T-helper 22 cell (primary cell): ENCODE data around the gene IQCE.
A peak's percentile ranks its signal among the peaks of the same experiment; 100 is the strongest.

ENCODE experiments used
- DNase-seq: peaks from one replicate; pipeline ENCODE4 v3.0.0-alpha.2; 2020; ENCODE audit warnings: low read depth

Gene IQCE

DNA sequence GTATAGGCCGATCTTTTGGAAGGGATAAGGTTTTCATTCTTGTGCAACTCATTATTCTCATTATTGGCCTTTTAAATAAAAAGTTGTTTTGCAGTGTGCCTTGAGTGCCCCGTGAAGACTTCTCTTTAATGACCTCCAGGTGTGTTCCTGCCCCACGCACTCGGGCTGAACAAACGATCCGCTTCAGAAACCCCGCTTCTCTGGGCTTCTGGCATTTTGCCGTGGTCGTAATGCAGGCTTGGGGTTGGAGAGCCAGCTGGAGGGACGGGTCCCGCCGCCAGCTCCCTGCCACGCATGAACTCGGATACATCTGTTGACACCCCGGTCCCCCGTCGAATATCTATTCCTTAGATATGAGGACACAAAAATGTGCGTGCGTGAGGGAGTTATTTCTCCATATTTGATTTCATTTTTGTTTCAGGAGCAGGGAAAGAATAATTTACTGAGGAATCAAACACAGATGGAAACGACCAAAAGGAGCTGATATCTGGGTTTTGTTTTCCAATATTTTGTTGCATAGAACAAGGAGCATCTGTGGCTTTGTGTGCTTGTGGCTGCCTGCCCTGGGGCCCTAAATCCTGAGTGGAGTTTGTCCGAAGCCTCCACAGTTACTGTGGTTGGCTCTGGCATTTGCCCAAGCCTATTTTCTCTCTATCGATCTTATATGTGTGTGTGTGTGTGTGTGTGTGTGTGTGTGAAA, 56.0 kb downstream of the IQCE start:
- no peak for DNase-seq

- no peak for DNase-seq
Measured at GRCh38 chr7:2616387-2617324, 57.9 kb downstream of the IQCE start.

- DNase-seq, result no peak
Measured at GRCh38 chr7:2617325-2617905, 58.6 kb downstream of the IQCE start.

DNA sequence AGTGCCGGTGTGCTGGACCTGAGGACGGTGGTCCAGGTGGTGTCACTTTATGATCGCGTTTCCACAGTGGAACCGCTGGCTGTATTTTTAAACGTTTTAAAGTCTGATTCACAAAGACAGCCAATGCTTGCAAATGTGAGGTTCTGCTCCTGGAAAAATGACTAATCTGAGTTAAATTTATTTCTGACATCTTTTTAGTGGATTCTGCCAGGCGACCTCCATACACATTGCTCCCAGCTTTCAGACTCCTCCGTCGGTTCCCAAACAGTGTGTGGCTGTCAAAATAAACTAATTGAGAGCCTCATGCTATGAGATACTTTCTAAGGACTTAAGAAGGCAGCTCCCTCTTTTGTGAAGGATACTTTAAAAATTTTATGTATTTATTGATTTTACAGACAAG, 60.3 kb downstream of the IQCE start:
- no peak for DNase-seq

- no peak for DNase-seq
Measured at GRCh38 chr7:2621061-2621828, 62.5 kb downstream of the IQCE start.

DNA sequence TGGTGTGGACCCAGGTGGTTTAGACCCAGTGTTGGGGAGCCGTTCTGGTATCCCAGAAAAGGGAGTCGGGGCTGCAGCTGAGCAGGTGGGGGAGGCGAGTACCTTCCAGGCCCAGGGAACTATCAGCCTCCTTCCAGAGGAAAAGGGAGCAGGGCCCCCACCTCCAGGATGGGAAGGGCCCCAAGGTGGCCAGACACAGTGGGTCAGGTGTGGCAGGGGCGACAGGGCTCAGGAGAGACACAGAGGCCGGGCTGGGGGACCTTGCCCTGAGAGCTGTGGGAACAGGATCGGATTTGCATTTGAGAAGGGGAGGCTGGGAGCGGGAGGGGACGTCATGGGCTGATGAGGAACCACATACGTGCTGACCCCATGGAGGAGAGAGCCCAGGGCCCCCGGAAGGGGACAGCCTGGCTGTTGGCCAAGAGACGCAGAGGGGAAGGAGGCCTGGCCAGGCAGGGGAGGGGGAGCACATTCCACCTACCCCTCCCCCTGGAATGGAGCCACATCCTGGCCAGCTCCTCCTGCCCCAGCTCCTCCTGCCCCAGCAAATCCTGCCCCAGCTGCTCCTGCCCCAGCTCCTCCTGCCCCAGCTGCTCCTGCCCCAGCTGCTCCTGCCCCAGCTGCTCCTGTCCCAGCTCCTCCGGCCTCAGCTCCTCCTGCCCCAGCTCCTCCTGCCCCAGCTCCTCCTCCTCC, 63.3 kb downstream of the IQCE start:
- no peak for DNase-seq

DNA sequence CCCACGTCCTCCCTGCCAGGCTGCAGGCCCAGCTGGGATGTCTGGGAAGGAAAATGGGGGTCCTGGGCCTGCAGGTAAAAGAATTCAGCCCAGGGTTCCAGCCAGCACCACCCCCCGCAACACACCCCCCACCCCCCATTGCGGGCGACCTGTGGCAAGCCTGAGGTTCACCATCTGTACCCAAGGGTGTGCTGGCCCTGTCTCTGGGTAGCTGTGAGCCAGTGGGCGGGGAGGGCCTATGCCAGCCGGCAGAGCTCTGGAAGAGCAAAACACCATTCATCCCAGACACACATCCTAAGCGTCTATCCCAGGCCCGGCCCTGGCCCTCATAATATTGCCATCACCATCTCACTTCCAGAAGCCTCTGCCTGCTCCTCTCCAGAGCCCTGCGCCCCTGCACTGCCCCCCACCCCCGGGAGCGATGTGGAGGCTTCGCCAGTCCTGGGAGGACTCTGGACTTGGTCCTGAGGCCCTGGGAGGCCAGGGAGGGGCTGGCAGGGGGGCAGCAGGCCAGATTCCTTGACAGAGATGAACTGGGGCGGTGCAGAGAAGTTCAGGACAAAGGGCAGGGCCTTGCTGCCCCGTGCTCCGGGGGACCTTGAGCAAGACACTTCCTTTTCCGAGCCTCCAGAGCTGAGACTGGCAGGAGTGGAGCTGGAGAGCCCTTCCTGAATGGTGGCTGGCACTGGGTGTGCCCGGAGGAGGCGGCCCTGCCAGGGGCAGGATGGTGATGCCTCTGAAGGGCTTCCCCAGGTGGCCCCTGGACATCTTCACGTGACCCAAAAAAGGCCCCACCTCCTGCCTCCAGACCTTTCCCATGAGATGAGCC, 64.3 kb downstream of the IQCE start:
- DNase-seq, result no peak

GRCh38 chr7:2623698-2624014, 64.9 kb downstream of the IQCE start:
- no peak for DNase-seq

GRCh38 chr7:2624293-2624886, 65.6 kb downstream of the IQCE start:
- no peak for DNase-seq

DNA sequence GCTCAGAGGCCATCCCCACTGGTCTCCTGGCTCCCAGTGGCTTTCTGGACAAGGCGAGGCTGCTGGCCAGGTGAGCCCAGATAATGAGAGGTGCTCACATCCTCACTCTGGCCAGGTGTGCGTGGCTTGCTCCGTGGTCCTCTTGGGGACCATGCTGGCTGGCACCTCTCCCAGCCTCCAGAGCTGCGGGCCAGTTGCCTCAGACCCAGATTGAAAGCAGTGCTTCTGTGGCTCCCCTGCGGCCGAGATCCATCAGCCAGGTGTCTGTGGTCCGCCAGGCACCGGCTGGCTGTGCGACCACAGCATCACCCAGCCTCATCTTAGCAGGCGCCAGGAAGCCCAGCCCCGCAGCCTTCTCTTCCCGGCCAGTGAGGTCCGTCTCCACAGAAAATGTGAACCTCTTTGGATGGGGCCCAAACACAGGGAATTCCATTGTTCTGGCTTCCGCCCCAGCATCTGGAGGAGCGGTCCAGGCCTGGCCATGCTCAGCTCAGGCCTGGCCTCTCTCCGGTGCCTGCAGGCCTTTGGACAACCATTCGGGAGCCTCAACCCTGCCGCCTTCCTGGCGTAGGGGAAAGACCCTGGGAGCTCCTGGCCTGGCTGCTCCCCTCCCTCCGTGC, 67.8 kb downstream of the IQCE start:
- no peak for DNase-seq

DNA sequence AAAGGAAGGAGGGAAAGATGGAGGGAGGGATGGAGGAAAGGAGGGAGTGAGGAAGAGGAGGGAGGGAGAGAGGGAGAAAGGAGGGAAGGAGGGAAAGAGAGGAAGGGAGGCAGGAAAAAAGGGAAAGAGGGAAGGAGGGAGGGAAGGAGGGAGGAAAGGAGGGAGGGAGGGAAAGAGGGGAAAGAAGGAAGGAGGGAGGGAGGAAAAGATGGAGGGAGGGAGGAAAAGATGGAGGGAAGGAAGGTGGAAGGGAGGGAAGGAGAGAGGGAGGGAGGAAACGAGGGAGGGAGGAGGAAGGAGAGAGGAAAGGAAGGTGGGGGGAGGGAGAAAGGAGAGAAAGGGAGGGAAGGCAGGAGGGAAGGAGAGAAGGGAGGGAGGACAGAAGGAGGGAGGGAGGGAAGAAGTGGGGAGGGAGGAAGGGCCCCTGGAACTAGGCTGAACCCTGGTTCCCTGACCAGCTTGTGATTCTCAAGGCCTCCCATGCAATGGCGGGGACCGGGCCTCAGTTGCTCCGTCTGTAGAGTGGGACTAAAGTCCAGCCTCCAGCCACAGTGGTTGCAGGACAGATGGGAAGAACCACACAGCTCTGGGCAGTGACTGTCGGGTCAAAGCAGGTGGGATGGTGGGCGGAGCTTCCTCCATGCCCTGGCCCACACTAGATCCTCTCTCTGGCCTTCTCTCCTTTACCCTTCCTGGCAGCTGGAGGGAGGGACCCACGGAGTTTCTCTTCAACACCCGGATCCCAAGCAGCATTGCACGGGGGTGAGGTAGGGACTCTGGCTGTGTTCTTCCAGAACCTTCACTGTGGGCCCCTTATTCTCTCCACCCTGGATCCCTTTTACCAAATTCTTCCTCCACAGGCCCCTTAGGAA, 68.7 kb downstream of the IQCE start:
- no peak for DNase-seq

GRCh38 chr7:2628130-2628482, 69.3 kb downstream of the IQCE start:
- DNase-seq, result no peak

- no peak for DNase-seq
Measured at GRCh38 chr7:2628891-2629290, 70.1 kb downstream of the IQCE start.

DNA sequence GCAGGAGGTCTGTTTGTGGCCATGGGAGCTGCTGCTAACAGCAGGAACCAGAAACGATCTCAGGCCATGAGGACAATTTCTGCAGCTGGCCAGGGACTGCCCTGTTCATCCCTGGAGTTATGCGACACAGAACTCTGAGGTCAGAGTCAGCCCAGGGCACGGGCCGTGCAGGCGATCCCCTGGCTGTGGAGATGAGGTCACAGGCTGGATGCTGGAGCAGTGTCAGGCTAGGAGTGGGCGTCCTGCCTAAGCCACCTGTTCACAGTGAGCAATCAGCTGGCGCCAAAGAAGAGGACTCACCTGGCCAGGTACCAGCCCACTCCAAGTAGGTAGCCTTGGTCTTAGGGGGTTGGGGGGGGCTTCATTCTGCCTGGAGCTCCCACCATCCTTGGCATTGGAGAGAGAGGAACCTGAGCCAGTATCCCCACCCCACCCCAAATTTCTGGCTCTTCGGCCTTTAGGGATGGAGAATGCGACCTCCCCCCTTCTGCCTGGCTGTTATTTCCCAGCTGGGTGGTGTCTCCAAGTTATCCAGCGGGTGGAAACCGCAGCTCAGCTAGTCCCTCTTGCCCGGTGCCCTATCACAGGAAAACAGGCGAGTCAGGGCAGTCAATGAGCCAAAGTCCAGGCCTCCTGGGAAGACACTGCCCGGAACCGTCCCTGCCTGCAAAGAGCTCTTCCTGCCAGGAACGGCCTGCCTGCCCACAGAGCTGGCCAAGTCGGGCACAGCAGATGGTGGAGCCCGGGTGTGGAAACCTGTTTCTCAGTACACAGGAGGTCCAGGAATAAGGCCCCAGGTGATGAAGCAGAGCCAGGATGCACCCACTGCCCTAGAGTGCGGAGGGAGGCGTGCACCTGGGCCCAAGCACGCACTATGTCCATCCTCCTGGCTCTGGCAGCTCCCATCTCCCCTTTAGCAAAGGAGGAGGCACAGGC, 71.2 kb downstream of the IQCE start:
- no peak for DNase-seq

DNA sequence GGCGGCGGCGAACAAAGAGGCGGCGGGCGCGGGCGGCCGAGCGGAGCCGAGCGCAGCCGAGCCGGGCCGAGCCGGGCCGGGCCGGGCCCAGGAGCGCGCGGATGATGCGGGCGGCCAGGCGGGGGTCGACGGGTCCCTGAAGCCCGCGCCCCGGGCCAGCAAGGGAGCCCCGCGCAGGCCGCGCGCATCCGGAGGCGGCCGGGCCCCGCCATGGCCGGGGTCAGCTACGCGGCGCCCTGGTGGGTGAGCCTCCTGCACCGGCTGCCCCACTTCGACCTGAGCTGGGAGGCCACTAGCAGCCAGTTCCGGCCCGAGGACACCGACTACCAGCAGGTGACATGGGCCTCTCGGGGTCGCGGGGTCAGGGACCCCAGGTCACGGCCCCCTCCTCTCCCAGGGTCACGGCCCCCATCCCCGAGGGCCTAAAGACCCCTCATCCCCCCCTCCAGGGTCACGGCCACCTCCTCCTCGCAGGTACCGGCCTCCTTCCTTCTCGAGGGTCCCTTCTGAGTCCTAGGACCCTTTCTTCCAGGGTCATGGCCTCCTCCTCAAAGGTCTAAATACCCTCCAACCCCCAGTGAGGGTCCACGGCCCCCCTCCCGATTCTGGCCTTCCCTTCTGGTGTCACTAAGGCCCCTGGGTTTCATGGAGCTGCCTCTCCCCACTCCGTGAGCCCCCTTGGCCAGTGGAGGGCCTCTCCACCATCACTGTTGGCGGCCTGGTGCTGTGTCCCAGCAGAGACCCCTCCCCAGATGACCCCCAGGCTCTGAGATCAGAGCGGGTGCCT, 73.4 kb downstream of the IQCE start, which contains the start of gene TTYH3:
TSS of gene TTYH3 (plus strand) at position 41 of the 787 bp plus-strand sequence. CDS start at position 211, 170 bp downstream.
- DNase-seq, result no peak

GRCh38 chr7:2632733-2633537, 74.2 kb downstream of the IQCE start:
- DNase-seq, result peak; percentile 16
